ENCODE results near the gene EIF5AL1.

GRCh38 chr10:79547973-79548372, 35.6 kb downstream of the EIF5AL1 start:
- TF ChIP-seq NR2C2 (CRISPR knock-in tag; IDR thresholded peaks at IDR 0.05) (no peak), AR (CRISPR knock-in tag; IDR thresholded peaks at IDR 0.05) (no peak)

Data from WTC11 (cell line).